OCI-LY3 (cell line): ENCODE results near the gene PIK3C2A.
"Not testable (repeated sequence)": the region's sequence is repeated elsewhere in the genome, so short reads cannot be mapped to it uniquely, and the experiment has no call there.

Experiments used
- H2AFZ ChIP-seq: fragments of 200-600, 300-600 bp; shearing (Covaris generic); 2 replicates; pipeline ENCODE4 v1.6.0; 2014; ENCODE audit warnings: antibody characterized with exemption, low read depth, low read length
- H3K27ac ChIP-seq: fragments of 200-600, 300-600 bp; sonication (generic); 2 replicates; pipeline ENCODE4 v1.5.1; 2014; ENCODE audit warnings: mild to moderate bottlenecking, low read length, moderate library complexity, mixed read lengths
- H3K27me3 ChIP-seq: fragments of 200-600, 300-600 bp; sonication (generic); 2 replicates; pipeline ENCODE4 v1.6.1; 2014; ENCODE audit warnings: low read depth, low read length, mixed read lengths
- H3K36me3 ChIP-seq: fragments of 200-600, 300-600 bp; sonication (generic); replicated peaks from 2 replicates; pipeline ENCODE3; 2014; ENCODE audit warnings: low read depth, low read length, mixed read lengths
- H3K4me1 ChIP-seq: fragments of 300-600, 200-600 bp; sonication (generic); 2 replicates; pipeline ENCODE4 v1.6.1; 2014; ENCODE audit warnings: low read length, mixed read lengths
- H3K4me2 ChIP-seq: fragments of 200-600, 300-600 bp; sonication (generic); 2 replicates; pipeline ENCODE4 v1.6.1; 2014; ENCODE audit warnings: low read length, mixed read lengths
- H3K4me3 ChIP-seq: fragments of 300-600, 200-600 bp; sonication (generic); 2 replicates; pipeline ENCODE4 v1.5.1; 2014; ENCODE audit warnings: antibody characterized with exemption, mild to moderate bottlenecking, low read length, moderate library complexity
- H3K79me2 ChIP-seq: fragments of 300-600, 200-600 bp; shearing (Covaris generic); 2 replicates; pipeline ENCODE4 v1.6.1; 2014; ENCODE audit warnings: mild to moderate bottlenecking, low read length, mixed read lengths
- H3K9ac ChIP-seq: fragments of 300-600, 200-600 bp; shearing (Covaris generic); 2 replicates; pipeline ENCODE4 v1.6.0; 2014; ENCODE audit warnings: mild to moderate bottlenecking, low read length, moderate library complexity
- H3K9me3 ChIP-seq: fragments of 200-600, 300-600 bp; shearing (Covaris generic); 2 replicates; pipeline ENCODE4 v1.6.1; 2014; ENCODE audit warnings: low read length, mixed read lengths; ENCODE audit not compliant: insufficient read depth
- H4K20me1 ChIP-seq: fragments of 200-600, 300-600 bp; sonication (generic); 2 replicates; pipeline ENCODE4 v1.6.1; 2016; ENCODE audit warnings: low read length, mixed read lengths; ENCODE audit not compliant: insufficient read depth
- EZH2phosphoT487 ChIP-seq: fragments of 200-600 bp; shearing (Covaris generic); IDR thresholded peaks from 2 replicates; pipeline ENCODE4 v1.6.1; 2018; ENCODE audit warnings: antibody characterized with exemption, mixed run types, low read depth
- TF ChIP-seq, protein P1 (sequence below): fragments of 200-600, 300-600 bp; sonication (generic); IDR thresholded peaks from 2 replicates; pipeline ENCODE4 v1.5.1; 2014; ENCODE audit warnings: antibody characterized with exemption, low read length, low read depth

Gene PIK3C2A

DNA sequence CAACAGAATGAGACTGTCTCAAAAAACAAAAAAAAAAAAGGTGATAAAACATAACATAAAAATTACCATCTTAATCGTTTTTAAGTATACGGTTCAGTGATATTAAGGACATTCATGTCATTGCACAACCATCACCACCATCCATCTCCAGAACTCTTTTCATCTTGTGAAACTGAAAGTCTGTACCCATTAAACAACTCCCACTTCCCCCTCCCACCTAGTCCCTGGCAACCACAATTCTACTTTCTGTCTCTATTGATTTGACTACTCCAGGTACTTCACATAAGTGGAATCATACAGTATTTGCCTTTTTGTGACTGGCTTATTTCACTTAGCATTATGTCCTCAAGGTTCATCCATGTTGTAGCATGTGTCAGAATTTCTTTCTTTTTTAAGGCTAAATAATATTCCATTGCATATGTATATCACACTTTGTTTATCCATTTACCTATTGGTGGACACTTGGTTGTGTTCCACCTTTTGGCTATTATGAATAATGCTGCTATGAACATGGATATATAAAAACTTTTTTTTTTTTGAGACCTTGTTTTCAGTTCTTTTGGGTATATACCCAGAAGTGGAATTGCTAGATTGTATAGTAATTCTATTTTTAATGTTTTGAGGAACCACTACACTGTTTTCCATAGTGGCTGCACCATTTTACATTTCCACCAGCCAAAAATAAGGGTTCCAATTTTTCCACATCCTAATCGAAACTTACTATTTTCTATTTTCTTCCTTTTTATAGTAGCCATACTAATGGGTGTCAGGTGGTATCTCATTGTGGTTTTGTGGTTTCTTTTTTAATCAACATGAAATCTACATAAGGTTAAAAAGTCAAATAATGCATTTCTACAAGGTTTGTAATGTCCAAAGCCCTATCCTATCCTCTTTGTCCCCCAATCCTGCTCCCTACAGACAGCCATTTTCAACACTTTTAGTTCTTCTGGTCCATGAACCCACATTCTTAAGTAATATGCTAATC, 23.4 kb upstream of the PIK3C2A start:
- Histone ChIP-seq H3K27me3 (peaks cover 57% of the 10 kb centered on the region), H3K27ac (no peak overlapping the region), H3K4me3 (no peak overlapping the region), H3K36me3 (no peaks in the 10 kb centered on the region), H3K9ac (no peak overlapping the region), H2AFZ (no peak overlapping the region), H4K20me1 (peaks cover 45% of the 10 kb centered on the region), H3K9me3 (no peaks in the 10 kb centered on the region), H3K4me1 (peaks cover 18% of the 10 kb centered on the region), H3K79me2 (no peaks in the 10 kb centered on the region), H3K4me2 (0 out of 2 replicates have a peak overlapping the region, but pooled peaks have one; percentile 13)
- TF ChIP-seq, protein P1, sequence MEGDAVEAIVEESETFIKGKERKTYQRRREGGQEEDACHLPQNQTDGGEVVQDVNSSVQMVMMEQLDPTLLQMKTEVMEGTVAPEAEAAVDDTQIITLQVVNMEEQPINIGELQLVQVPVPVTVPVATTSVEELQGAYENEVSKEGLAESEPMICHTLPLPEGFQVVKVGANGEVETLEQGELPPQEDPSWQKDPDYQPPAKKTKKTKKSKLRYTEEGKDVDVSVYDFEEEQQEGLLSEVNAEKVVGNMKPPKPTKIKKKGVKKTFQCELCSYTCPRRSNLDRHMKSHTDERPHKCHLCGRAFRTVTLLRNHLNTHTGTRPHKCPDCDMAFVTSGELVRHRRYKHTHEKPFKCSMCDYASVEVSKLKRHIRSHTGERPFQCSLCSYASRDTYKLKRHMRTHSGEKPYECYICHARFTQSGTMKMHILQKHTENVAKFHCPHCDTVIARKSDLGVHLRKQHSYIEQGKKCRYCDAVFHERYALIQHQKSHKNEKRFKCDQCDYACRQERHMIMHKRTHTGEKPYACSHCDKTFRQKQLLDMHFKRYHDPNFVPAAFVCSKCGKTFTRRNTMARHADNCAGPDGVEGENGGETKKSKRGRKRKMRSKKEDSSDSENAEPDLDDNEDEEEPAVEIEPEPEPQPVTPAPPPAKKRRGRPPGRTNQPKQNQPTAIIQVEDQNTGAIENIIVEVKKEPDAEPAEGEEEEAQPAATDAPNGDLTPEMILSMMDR, result no peak
- peak; percentile 94 for TF ChIP-seq EZH2phosphoT487

DNA sequence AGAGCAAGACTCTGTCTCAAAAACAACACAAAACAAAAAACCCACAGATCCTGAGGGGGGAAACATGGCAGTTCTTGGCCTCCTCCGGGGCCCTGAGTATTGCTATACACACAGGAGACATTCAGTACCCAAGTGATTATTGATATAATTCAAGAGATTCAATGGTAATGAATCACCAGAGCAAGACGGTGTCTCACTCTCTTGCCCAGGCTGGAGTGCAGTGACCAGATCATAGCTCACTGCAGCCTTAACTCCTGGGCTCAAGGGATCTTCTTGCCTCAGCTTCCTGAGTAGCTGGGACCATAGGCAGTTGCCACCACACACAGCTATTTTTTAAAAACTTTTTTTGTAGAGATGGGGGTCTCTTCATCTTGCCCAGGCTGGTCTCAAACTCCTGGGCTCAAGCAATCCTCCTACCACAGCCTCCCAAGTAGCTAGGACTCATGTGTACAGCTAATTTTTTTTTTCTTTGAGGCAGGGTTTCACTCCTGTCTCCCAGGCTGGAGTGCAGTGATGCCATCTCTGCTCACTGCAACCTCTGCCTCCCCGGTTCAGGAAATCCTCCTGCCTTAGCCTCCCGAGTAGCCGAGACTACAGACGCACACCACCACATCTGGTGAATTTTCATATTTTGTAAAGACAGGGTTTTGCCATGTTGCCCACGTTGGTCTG, 21.8 kb upstream of the PIK3C2A start:
- H3K4me1 ChIP-seq, result peaks cover 18% of the 10 kb centered on the region
- no peak overlapping the region for H3K4me2 ChIP-seq

DNA sequence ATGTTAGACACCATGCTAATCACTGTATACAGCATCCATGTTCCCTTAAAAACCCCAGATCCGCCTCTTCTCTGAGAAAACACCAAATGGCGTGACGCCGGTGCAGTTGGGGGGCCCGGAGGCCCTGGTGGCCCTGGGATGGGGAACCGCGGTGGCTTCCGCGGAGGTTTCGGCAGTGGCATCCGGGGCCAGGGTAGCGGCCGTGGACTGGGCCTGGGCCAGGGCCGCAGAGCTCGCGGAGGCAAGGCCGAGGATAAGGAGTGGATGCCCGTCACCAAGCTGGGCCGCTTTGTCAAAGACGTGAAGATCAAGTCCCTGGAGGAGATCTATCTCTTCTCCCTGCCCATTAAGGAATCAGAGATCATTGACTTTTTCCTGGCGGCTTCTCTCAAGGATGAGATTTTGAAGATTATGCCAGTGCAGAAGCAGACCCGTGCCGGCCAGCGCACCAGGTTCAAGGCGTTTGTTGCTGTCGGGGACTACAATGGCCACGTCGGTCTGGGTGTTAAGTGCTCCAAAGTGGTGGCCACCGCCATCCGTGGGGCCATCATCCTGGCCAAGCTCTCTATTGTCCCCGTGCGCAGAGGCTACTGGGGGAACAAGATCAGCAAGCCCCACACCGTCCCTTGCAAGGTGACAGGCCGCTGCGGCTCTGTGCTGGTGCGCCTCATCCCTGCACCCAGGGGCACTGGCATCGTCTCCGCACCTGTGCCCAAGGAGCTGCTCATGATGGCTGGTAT, 20.6 kb upstream of the PIK3C2A start:
- H3K36me3 ChIP-seq, H3K9ac ChIP-seq, H3K9me3 ChIP-seq, H3K4me2 ChIP-seq, H3K79me2 ChIP-seq, H2AFZ ChIP-seq, H3K4me3 ChIP-seq, H3K27ac ChIP-seq: not testable (repeated sequence)
- H3K27me3 ChIP-seq, result peaks cover 53% of the 10 kb centered on the region
- peaks cover 18% of the 10 kb centered on the region for H3K4me1 ChIP-seq
- peaks cover 39% of the 10 kb centered on the region for H4K20me1 ChIP-seq

More for the DNA sequence above, 21.8 kb upstream of the PIK3C2A start:
- Histone ChIP-seq H3K27ac (no peak overlapping the region), H2AFZ (no peak overlapping the region), H4K20me1 (peaks cover 39% of the 10 kb centered on the region), H3K36me3 (no peaks in the 10 kb centered on the region), H3K79me2 (no peaks in the 10 kb centered on the region), H3K9ac (no peak overlapping the region), H3K27me3 (peaks cover 57% of the 10 kb centered on the region), H3K4me3 (no peak overlapping the region), H3K9me3 (no peaks in the 10 kb centered on the region)
- TF ChIP-seq, protein P1, result no peak
- TF ChIP-seq EZH2phosphoT487, result no peak

DNA sequence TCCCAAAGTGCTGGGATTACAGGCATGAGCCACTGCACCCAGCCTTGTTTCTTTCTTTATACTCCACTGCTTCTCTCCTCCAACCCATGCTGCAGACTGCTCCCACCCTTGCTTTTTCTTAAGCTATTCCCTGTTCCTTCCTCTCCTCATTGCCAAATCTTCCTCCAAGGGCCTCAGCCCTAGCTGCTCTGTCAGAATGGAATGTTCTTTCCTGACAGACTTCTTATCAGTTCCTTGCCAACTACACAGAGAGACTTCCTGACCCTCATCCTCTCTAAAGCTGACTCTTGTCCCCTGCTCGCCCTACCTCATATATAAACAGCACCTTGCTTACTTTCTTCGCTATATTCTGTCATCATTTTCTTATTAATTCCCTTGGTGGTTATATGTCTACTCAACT, 16.9 kb upstream of the PIK3C2A start:
- Histone ChIP-seq H3K4me1 (no peaks in the 10 kb centered on the region), H3K4me2 (no peak overlapping the region), H3K79me2 (no peaks in the 10 kb centered on the region), H2AFZ (no peak overlapping the region), H3K4me3 (no peak overlapping the region), H3K27me3 (peaks cover 49% of the 10 kb centered on the region), H3K36me3 (no peaks in the 10 kb centered on the region), H3K27ac (no peak overlapping the region), H4K20me1 (peaks cover 10% of the 10 kb centered on the region), H3K9ac (no peak overlapping the region), H3K9me3 (no peaks in the 10 kb centered on the region)
- no peak for TF ChIP-seq EZH2phosphoT487
- TF ChIP-seq, protein P1, result no peak
